ENCODE measurements around the gene NBPF1.
"Not testable (repeated sequence)": the region's sequence is repeated elsewhere in the genome, so short reads cannot be mapped to it uniquely, and the experiment has no call there.

DNA sequence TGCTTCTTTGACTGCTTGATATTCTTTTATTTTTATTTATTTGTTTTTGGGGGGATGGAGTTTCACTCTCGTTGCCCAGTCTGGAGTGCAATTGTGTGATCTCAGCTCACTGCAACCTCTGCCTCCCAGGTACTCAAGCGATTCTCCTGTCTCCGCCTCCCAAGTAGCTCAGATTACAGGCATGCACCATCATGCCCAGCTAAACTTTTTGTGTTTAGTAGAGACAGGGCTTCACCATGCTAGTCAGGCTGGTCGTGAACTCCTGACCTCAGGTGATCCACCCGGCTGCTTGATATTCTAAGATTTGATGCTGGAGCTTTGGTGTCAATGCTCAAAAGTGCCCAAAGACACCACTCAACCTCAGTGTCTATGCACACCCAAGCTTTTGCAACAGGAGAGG is 53.7 kb downstream of the NBPF1 start:
- TF ChIP-seq, protein P1, sequence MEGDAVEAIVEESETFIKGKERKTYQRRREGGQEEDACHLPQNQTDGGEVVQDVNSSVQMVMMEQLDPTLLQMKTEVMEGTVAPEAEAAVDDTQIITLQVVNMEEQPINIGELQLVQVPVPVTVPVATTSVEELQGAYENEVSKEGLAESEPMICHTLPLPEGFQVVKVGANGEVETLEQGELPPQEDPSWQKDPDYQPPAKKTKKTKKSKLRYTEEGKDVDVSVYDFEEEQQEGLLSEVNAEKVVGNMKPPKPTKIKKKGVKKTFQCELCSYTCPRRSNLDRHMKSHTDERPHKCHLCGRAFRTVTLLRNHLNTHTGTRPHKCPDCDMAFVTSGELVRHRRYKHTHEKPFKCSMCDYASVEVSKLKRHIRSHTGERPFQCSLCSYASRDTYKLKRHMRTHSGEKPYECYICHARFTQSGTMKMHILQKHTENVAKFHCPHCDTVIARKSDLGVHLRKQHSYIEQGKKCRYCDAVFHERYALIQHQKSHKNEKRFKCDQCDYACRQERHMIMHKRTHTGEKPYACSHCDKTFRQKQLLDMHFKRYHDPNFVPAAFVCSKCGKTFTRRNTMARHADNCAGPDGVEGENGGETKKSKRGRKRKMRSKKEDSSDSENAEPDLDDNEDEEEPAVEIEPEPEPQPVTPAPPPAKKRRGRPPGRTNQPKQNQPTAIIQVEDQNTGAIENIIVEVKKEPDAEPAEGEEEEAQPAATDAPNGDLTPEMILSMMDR (IDR thresholded peaks at IDR 0.05), result not testable (repeated sequence)
- not testable (repeated sequence) for TF ChIP-seq POLR2A (IDR thresholded peaks at IDR 0.05)

All from thyroid gland (tissue), 4 donors.